ENCODE results near the gene PHLDB2. TPM values are rescaled to one million over a fixed set of nuclear protein-coding genes. Genes with fewer than 3 reads are reported as not detected.
A peak's percentile ranks its signal among the peaks of the same experiment; 100 is the strongest.

The PHLDB2 gene
- total RNA-seq, 1 donor from 2014 or later: 36.9 TPM

GRCh38 chr3:111856501-111856900 lies 2.6 kb upstream of the PHLDB2 start:
- no peak for TF ChIP-seq CTCF (conservative IDR thresholded peaks at IDR 0.05; ENCODE audit: low read depth, low read length)
- no peak for DNase-seq (ENCODE audit: low read depth)
- no peak overlapping the region for H3K4me3 ChIP-seq (ENCODE audit: low read depth, low read length)

- H3K4me3 ChIP-seq (ENCODE audit: low read depth, low read length): no peak overlapping the region
- TF ChIP-seq CTCF (conservative IDR thresholded peaks at IDR 0.05; ENCODE audit: low read depth, low read length): no peak
- DNase-seq (ENCODE audit: low read depth): no peak
Measured at GRCh38 chr3:111857474-111857873, 1.6 kb upstream of the PHLDB2 start.

GRCh38 chr3:111858642-111859041 lies 423 bp upstream of the PHLDB2 start:
- DNase-seq (ENCODE audit: low read depth): no peak
- no peak for TF ChIP-seq CTCF (conservative IDR thresholded peaks at IDR 0.05; ENCODE audit: low read depth, low read length)
- peak overlapping the region; percentile 85 for H3K4me3 ChIP-seq (ENCODE audit: low read depth, low read length)

GRCh38 chr3:111859974-111860859 lies 1.2 kb downstream of the PHLDB2 start:
- no peak for DNase-seq (ENCODE audit: low read depth)
- peak overlapping the region; percentile 85 for H3K4me3 ChIP-seq (ENCODE audit: low read depth, low read length)
- peak; percentile 54 for TF ChIP-seq CTCF (conservative IDR thresholded peaks at IDR 0.05; ENCODE audit: low read depth, low read length)

- no peak for DNase-seq (ENCODE audit: low read depth)
- no peak for TF ChIP-seq CTCF (conservative IDR thresholded peaks at IDR 0.05; ENCODE audit: low read depth, low read length)
- H3K4me3 ChIP-seq (ENCODE audit: low read depth, low read length): peak overlapping the region; percentile 85
Measured at GRCh38 chr3:111861391-111861790, 2.3 kb downstream of the PHLDB2 start.

GRCh38 chr3:111862415-111862814 lies 3.4 kb downstream of the PHLDB2 start:
- TF ChIP-seq CTCF (conservative IDR thresholded peaks at IDR 0.05; ENCODE audit: low read depth, low read length): no peak
- peak overlapping the region; percentile 85 for H3K4me3 ChIP-seq (ENCODE audit: low read depth, low read length)
- DNase-seq (ENCODE audit: low read depth): no peak

GRCh38 chr3:111862974-111863373 lies 3.9 kb downstream of the PHLDB2 start:
- no peak overlapping the region for H3K4me3 ChIP-seq (ENCODE audit: low read depth, low read length)
- TF ChIP-seq CTCF (conservative IDR thresholded peaks at IDR 0.05; ENCODE audit: low read depth, low read length): no peak
- DNase-seq (ENCODE audit: low read depth): no peak
